Stimulated activated CD8-positive, alpha-beta memory T cell treated with anti-CD3 and anti-CD28 coated beads, Interleukin-4, amount 100 ng/mL, for 48 hours (primary cell): ENCODE measurements around the gene ELP5.

Experiments used
- DNase-seq: peaks from one replicate; pipeline ENCODE4 v3.0.0-alpha.2; 2020

ELP5 gene

GRCh38 chr17:7219812-7220592, 32.0 kb upstream of the ELP5 start, which contains the start of the genes ACADVL and DLG4:
ACADVL (plus strand) TSS chr17:7219938; CDS start chr17:7219985, 47 bp downstream.
DLG4 (minus strand) TSS chr17:7219836.
- DNase-seq: peak; percentile 90

- DNase-seq: peak; percentile 76
Observed at GRCh38 chr17:7220593-7221277, 31.3 kb upstream of the ELP5 start.

- DNase-seq: no peak
Observed at GRCh38 chr17:7221278-7222092, 30.5 kb upstream of the ELP5 start.

- DNase-seq: no peak
Observed at GRCh38 chr17:7222093-7222971, 29.7 kb upstream of the ELP5 start.

GRCh38 chr17:7222972-7223292, 29.1 kb upstream of the ELP5 start:
- DNase-seq: no peak

- no peak for DNase-seq
Observed at GRCh38 chr17:7223375-7223774, 28.6 kb upstream of the ELP5 start.

GRCh38 chr17:7224110-7224509, 27.9 kb upstream of the ELP5 start:
- no peak for DNase-seq

- no peak for DNase-seq
Observed at GRCh38 chr17:7224661-7225111, 27.3 kb upstream of the ELP5 start.

GRCh38 chr17:7225711-7226331, 26.2 kb upstream of the ELP5 start:
- DNase-seq: no peak

GRCh38 chr17:7226721-7227710, 25.0 kb upstream of the ELP5 start:
- no peak for DNase-seq

- no peak for DNase-seq
Observed at GRCh38 chr17:7228920-7229319, 23.1 kb upstream of the ELP5 start.

- no peak for DNase-seq
Observed at GRCh38 chr17:7229504-7229903, 22.5 kb upstream of the ELP5 start.

GRCh38 chr17:7232114-7232513, 19.9 kb upstream of the ELP5 start:
- no peak for DNase-seq

GRCh38 chr17:7233701-7234082, 18.3 kb upstream of the ELP5 start:
- DNase-seq: no peak

GRCh38 chr17:7234083-7234951, 17.7 kb upstream of the ELP5 start, which contains the start of gene DVL2:
DVL2 (minus strand) TSS chr17:7234517; CDS start chr17:7234262, 255 bp downstream.
- DNase-seq: peak; percentile 96

GRCh38 chr17:7235693-7236665, 16.0 kb upstream of the ELP5 start:
- DNase-seq: no peak

- DNase-seq: no peak
Observed at GRCh38 chr17:7236808-7237207, 15.2 kb upstream of the ELP5 start.

GRCh38 chr17:7237266-7237760, 14.7 kb upstream of the ELP5 start:
- DNase-seq: no peak
